Keratinocyte (primary cell): ENCODE measurements around the gene ACKR4. TPM values are rescaled to one million over a fixed set of nuclear protein-coding genes. Genes with fewer than 3 reads are reported as not detected.

ENCODE experiments used
- DNase-seq: peaks from one replicate; pipeline ENCODE4 v3.0.0-alpha.2; 2011; ENCODE audit warnings: low read depth, missing footprints, low spot score
- FAIRE-seq: peaks from 2 replicates; lab custom pipeline; 2011; peaks lifted over from hg19 to GRCh38; lab: Jason Lieb, UNC
- H2AFZ ChIP-seq: 2 replicates; pipeline ENCODE4 v1.6.0; 2012; ENCODE audit warnings: low read length, control low read depth, inconsistent platforms; ENCODE audit not compliant: control insufficient read depth
- H3K27ac ChIP-seq: 2 replicates; pipeline ENCODE4 v1.5.1; 2011; ENCODE audit warnings: low read length; ENCODE audit not compliant: control insufficient read depth, insufficient read depth
- H3K27me3 ChIP-seq: 3 replicates; pipeline ENCODE4 v1.6.0; 2011; ENCODE audit warnings: low read length; ENCODE audit not compliant: control insufficient read depth, insufficient read depth; ENCODE audit errors: extremely low read depth
- H3K36me3 ChIP-seq, 2 experiments: 2 replicates in 1 of 2; 3 replicates in 1 of 2; pipeline ENCODE4 v1.5.1; 2011; ENCODE audit warnings: low read length in 2 of 2, mild to moderate bottlenecking in 1 of 2; ENCODE audit not compliant: control insufficient read depth in 2 of 2, insufficient read depth in 2 of 2; ENCODE audit errors: extremely low read depth in 1 of 2
- H3K4me1 ChIP-seq: 3 replicates; pipeline ENCODE4 v1.5.1; 2011; ENCODE audit warnings: low read length; ENCODE audit not compliant: control insufficient read depth, insufficient read depth; ENCODE audit errors: extremely low read depth
- H3K4me2 ChIP-seq: 3 replicates; pipeline ENCODE4 v1.6.0; 2011; ENCODE audit warnings: low read depth, low read length; ENCODE audit not compliant: control insufficient read depth, insufficient read depth; ENCODE audit errors: extremely low read depth
- H3K4me3 ChIP-seq, 3 experiments: fragments of 200-600 bp in 1 of 3; sonication (generic) in 1 of 3; 2 replicates in 2 of 3; 3 replicates in 1 of 3; pipeline ENCODE4 v1.5.1; 2011 to 2016; ENCODE audit warnings: low read length in 3 of 3, mild to moderate bottlenecking in 3 of 3, control low read depth in 2 of 3, inconsistent platforms in 1 of 3, low read depth in 1 of 3, mixed read lengths in 1 of 3, mixed run types in 1 of 3, moderate library complexity in 1 of 3; ENCODE audit not compliant: control insufficient read depth in 2 of 3, insufficient read depth in 2 of 3; ENCODE audit errors: extremely low read depth in 1 of 3
- H3K79me2 ChIP-seq: 2 replicates; pipeline ENCODE4 v1.6.0; 2012; ENCODE audit warnings: low read length; ENCODE audit not compliant: control insufficient read depth, insufficient read depth
- H3K9ac ChIP-seq: 3 replicates; pipeline ENCODE4 v1.6.0; 2011; ENCODE audit warnings: low read length; ENCODE audit not compliant: control insufficient read depth, insufficient read depth; ENCODE audit errors: extremely low read depth
- H3K9me1 ChIP-seq: 3 replicates; pipeline ENCODE4 v1.6.0; 2011; ENCODE audit warnings: low read length; ENCODE audit not compliant: control insufficient read depth, insufficient read depth; ENCODE audit errors: extremely low read depth
- H3K9me3 ChIP-seq: 2 replicates; pipeline ENCODE4 v1.5.1; 2012; ENCODE audit warnings: low read depth, low read length; ENCODE audit not compliant: control insufficient read depth
- H4K20me1 ChIP-seq: 3 replicates; pipeline ENCODE4 v1.6.0; 2011; ENCODE audit warnings: low read length; ENCODE audit not compliant: control insufficient read depth, insufficient read depth; ENCODE audit errors: extremely low read depth
- EZH2 ChIP-seq: IDR thresholded peaks from one replicate; pipeline ENCODE4 v1.6.1; 2012; ENCODE audit warnings: inconsistent platforms, mild to moderate bottlenecking, low read length, moderate library complexity
- dilution Hi-C: fragments of 300-500 bp; cut with MboI; formaldehyde crosslinking; loops from one replicate; pipeline ENCODE4 v1.7.0; 2020; ENCODE audit warnings: low sequenced_read_pairs; ENCODE audit not compliant: extremely low pct_ligation_motif_present
- polyA plus RNA-seq, 5 experiments: library from polyadenylated mRNA; depleted of rRNA in 3 of 5; stranded (reverse) in 3 of 5; stranded (forward) in 1 of 5; unstranded in 1 of 5; fragments of >200 nt; gene quantifications; 1 replicate in 1 of 5; 2 replicates in 3 of 5; 3 replicates in 1 of 5; pipeline versions ENCODE4 v1.2.1 to v1.2.3, GENCODE V29; 2011 to 2012; ENCODE audit warnings: missing spikeins in 2 of 5, low read depth in 1 of 5, low replicate concordance in 1 of 5
- TF ChIP-seq, protein P1 (sequence below), 3 experiments: IDR thresholded peaks in 1 of 3; conservative IDR thresholded peaks in 1 of 3; optimal IDR thresholded peaks in 1 of 3; 2 replicates in 2 of 3; 3 replicates in 1 of 3; pipeline versions ENCODE3 to v1.5.1; 2011; ENCODE audit warnings: low read length in 3 of 3, mild to moderate bottlenecking in 3 of 3, moderate library complexity in 2 of 3, control low read depth in 1 of 3, inconsistent platforms in 1 of 3; ENCODE audit not compliant: insufficient read depth in 2 of 3; ENCODE audit errors: extremely low read depth in 1 of 3

Gene ACKR4
- polyA plus RNA-seq, 1 donor (not counting 4 experiments of a cell fraction or from before 2014, with no cell fraction given): 0.67 TPM

DNA sequence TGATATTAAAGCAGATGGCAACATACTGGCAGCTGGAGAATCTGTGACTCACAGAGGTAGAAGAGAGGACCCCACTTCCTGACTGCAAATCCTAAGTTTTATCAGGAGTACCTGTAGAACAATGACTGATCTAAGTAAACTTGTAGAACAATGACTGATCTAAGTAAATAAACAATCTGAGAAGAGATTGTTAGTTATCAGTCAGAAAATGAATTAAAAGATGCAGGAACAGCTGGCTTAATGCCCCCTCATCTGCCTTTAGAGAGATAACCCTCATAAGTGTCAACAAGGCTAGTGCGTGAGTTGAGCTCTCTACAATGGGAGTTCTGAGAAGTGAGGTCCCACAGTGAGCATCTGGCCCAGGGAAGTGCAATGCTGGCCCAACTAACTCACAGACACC lies 48.0 kb downstream of the ACKR4 start:
- Histone ChIP-seq H3K4me3 (no peak overlapping the region), H3K4me1 (peaks cover 9% of the 10 kb centered on the region), H4K20me1 (no peaks in the 10 kb centered on the region), H3K36me3 (no peaks in the 10 kb centered on the region), H3K9me1 (no peaks in the 10 kb centered on the region), H3K27me3 (no peaks in the 10 kb centered on the region), H2AFZ (no peak overlapping the region), H3K27ac (no peak overlapping the region), H3K79me2 (no peaks in the 10 kb centered on the region), H3K9ac (no peak overlapping the region), H3K4me2 (no peak overlapping the region), H3K9me3 (no peaks in the 10 kb centered on the region)
- DNase-seq (no peak), FAIRE-seq (peak; percentile 5)
- dilution Hi-C loops: no loop called here
- TF ChIP-seq EZH2: no peak
- TF ChIP-seq, protein P1, sequence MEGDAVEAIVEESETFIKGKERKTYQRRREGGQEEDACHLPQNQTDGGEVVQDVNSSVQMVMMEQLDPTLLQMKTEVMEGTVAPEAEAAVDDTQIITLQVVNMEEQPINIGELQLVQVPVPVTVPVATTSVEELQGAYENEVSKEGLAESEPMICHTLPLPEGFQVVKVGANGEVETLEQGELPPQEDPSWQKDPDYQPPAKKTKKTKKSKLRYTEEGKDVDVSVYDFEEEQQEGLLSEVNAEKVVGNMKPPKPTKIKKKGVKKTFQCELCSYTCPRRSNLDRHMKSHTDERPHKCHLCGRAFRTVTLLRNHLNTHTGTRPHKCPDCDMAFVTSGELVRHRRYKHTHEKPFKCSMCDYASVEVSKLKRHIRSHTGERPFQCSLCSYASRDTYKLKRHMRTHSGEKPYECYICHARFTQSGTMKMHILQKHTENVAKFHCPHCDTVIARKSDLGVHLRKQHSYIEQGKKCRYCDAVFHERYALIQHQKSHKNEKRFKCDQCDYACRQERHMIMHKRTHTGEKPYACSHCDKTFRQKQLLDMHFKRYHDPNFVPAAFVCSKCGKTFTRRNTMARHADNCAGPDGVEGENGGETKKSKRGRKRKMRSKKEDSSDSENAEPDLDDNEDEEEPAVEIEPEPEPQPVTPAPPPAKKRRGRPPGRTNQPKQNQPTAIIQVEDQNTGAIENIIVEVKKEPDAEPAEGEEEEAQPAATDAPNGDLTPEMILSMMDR (optimal IDR thresholded peaks at IDR 0.05 in 1 of 3, IDR thresholded peaks at IDR 0.05 in 1 of 3, conservative IDR thresholded peaks at IDR 0.05 in 1 of 3; ENCODE audit: extremely low read depth in 1 of 3, insufficient read depth in 2 of 3, low read length in 3 of 3): no peak

DNA sequence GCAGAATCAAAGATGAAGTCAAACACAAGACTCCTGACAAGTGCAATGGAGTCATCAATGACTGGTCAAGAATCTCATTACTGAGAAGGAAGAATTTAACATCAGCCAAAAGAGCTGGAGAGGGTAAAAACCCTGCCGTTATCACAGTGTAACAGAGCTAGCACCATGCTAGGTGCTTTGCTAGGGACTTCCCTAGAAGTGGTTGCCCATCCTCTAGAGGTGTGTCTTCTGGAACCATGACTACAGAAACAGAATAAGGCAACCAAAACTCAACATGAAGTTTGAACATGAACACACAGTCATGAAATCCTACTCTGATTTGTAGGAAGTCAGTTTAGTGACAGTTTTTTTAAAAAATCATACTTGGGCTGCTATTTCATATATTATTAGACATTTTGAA lies 53.1 kb downstream of the ACKR4 start:
- Histone ChIP-seq H3K79me2 (peaks cover 2% of the 10 kb centered on the region), H3K9ac (no peak overlapping the region), H3K36me3 (no peaks in the 10 kb centered on the region), H4K20me1 (no peaks in the 10 kb centered on the region), H3K4me2 (no peak overlapping the region), H3K4me1 (no peaks in the 10 kb centered on the region), H3K27ac (no peak overlapping the region), H2AFZ (no peak overlapping the region), H3K9me1 (no peaks in the 10 kb centered on the region), H3K9me3 (no peaks in the 10 kb centered on the region), H3K4me3 (no peak overlapping the region), H3K27me3 (no peaks in the 10 kb centered on the region)
- no peak for FAIRE-seq
- dilution Hi-C loops: no loop called here
- TF ChIP-seq, protein P1 (optimal IDR thresholded peaks at IDR 0.05 in 1 of 3, IDR thresholded peaks at IDR 0.05 in 1 of 3, conservative IDR thresholded peaks at IDR 0.05 in 1 of 3; ENCODE audit: extremely low read depth in 1 of 3, insufficient read depth in 2 of 3, low read length in 3 of 3): no peak
- no peak for TF ChIP-seq EZH2
- DNase-seq: no peak

Other genes with a start within 250 kb of the ACKR4 start
- 18.4 to 24.3 TPM (median 19.0 TPM) in 3 replicates for gene DNAJC13, start 179.8 kb upstream of the ACKR4 start, polyA plus RNA-seq
- 15.4 to 32.1 TPM (median 28.4 TPM) in 3 replicates for gene ACAD11, start 62.5 kb downstream of the ACKR4 start, polyA plus RNA-seq
- 22.5 to 48.0 TPM (median 25.4 TPM) in 3 replicates for gene UBA5, start 63.1 kb downstream of the ACKR4 start, polyA plus RNA-seq
- gene NPHP3, start 125.1 kb downstream of the ACKR4 start, polyA plus RNA-seq: 15.0 to 22.4 TPM (median 17.3 TPM) in 3 replicates